HG02970 (cell line): ENCODE data around the gene CHD5.
"Not testable (repeated sequence)": the region's sequence is repeated elsewhere in the genome, so short reads cannot be mapped to it uniquely, and the experiment has no call there.

Source experiments
- ATAC-seq: cut with Tn5 transposase; IDR thresholded peaks from one replicate; pipeline ENCODE4 v1.9.1; 2021; ENCODE audit warnings: mild to moderate bottlenecking, moderate library complexity, moderate number of reproducible peaks; ENCODE audit not compliant: unreplicated experiment, low FRiP score

Gene CHD5

GRCh38 chr1:6092211-6092610 lies 87.9 kb downstream of the CHD5 start:
- ATAC-seq = no peak

GRCh38 chr1:6091823-6092109 lies 88.4 kb downstream of the CHD5 start:
- ATAC-seq = no peak

GRCh38 chr1:6090996-6091822 lies 88.9 kb downstream of the CHD5 start:
- ATAC-seq = no peak

- ATAC-seq = no peak
These were observed 89.8 kb downstream of the CHD5 start for GRCh38 chr1:6090288-6090687.

GRCh38 chr1:6088956-6089355 lies 91.2 kb downstream of the CHD5 start:
- no peak for ATAC-seq

GRCh38 chr1:6087958-6088357 lies 92.2 kb downstream of the CHD5 start:
- no peak for ATAC-seq

- ATAC-seq = no peak
These were observed 92.7 kb downstream of the CHD5 start for GRCh38 chr1:6087377-6087772.

GRCh38 chr1:6086762-6087376 lies 93.3 kb downstream of the CHD5 start:
- ATAC-seq = no peak

GRCh38 chr1:6086358-6086757 lies 93.8 kb downstream of the CHD5 start:
- no peak for ATAC-seq

GRCh38 chr1:6085666-6086065 lies 94.5 kb downstream of the CHD5 start:
- no peak for ATAC-seq

GRCh38 chr1:6084781-6085495 lies 95.2 kb downstream of the CHD5 start:
- no peak for ATAC-seq

- ATAC-seq = no peak
These were observed 96.2 kb downstream of the CHD5 start for GRCh38 chr1:6083801-6084446.

- no peak for ATAC-seq
These were observed 96.7 kb downstream of the CHD5 start for GRCh38 chr1:6083385-6083784.

GRCh38 chr1:6082430-6082971 lies 97.6 kb downstream of the CHD5 start:
- no peak for ATAC-seq

- no peak for ATAC-seq
These were observed 98.2 kb downstream of the CHD5 start for GRCh38 chr1:6081901-6082300.

GRCh38 chr1:6080469-6080868 lies 99.7 kb downstream of the CHD5 start:
- ATAC-seq = no peak

- no peak for ATAC-seq
These were observed 102.2 kb downstream of the CHD5 start for GRCh38 chr1:6077919-6078318.

GRCh38 chr1:6077506-6077905 lies 102.6 kb downstream of the CHD5 start:
- ATAC-seq = no peak

- ATAC-seq = not testable (repeated sequence)
These were observed 103.1 kb downstream of the CHD5 start for GRCh38 chr1:6077061-6077460.

GRCh38 chr1:6075748-6076147 lies 104.4 kb downstream of the CHD5 start:
- no peak for ATAC-seq
